Left lung (tissue), 10 donors: ENCODE data around the gene BMAL1. TPM values are rescaled to one million over a fixed set of nuclear protein-coding genes. Genes with fewer than 3 reads are reported as not detected.
A peak's percentile ranks its signal among the peaks of the same experiment; 100 is the strongest.

Experiments used
- ATAC-seq: fragments of 200-7000 bp; cut with Tn5 transposase; one replicate; pipeline ENCODE4 v1.9.1; 2020; ENCODE audit warnings: moderate library complexity
- DNase-seq, 4 donors: peaks; one replicate each; pipeline ENCODE4 v3.0.0-alpha.2; 2013 to 2020
- H3K27ac ChIP-seq, 2 donors: fragments of 200-600 bp; sonication (generic) in 1 of 2; one replicate each; pipeline versions ENCODE4 v1.5.0 to v1.8.0; 2020 to 2021
- H3K27me3 ChIP-seq, 2 donors: fragments of 200-600 bp; sonication (generic) in 1 of 2; one replicate each; pipeline versions ENCODE4 v1.5.0 to v1.8.0; 2020 to 2021
- H3K36me3 ChIP-seq, 2 donors: fragments of 200-600 bp; sonication (generic) in 1 of 2; one replicate each; pipeline versions ENCODE4 v1.5.0 to v1.8.0; 2020 to 2021
- H3K4me1 ChIP-seq, 2 donors: fragments of 200-600 bp; one replicate each; pipeline ENCODE4 v1.8.0; 2021
- H3K4me3 ChIP-seq, 2 donors: fragments of 200-600 bp; sonication (generic) in 1 of 2; one replicate each; pipeline versions ENCODE4 v1.5.0 to v1.8.0; 2020 to 2021; ENCODE audit warnings: mild to moderate bottlenecking in 1 of 2
- H3K9me3 ChIP-seq, 2 donors: fragments of 200-600 bp; sonication (generic) in 1 of 2; one replicate each; pipeline versions ENCODE4 v1.5.0 to v1.8.0; 2020 to 2021
- intact Hi-C, 2 donors: fragments of 100-400 bp; cut with DNase I; formaldehyde crosslinking; loops; one replicate each; pipeline versions ENCODE4 v1.11.2 to v1.14.2; 2022
- polyA plus RNA-seq, 6 donors: library from polyadenylated mRNA; unstranded; fragments of 120-200 nt; gene quantifications; one replicate each; pipeline ENCODE4 v1.2.1, GENCODE V29; 2013; ENCODE audit not compliant: insufficient read length in 6 of 6
- total RNA-seq, 2 donors: library from RNA; stranded (reverse); fragmentation: NEBNext Ultra II Directional; extraction: Animal tissue kit (Norgen Biotek cat#: 25700); gene quantifications; one replicate each; pipeline ENCODE4 v1.2.1, GENCODE V29; 2021
- TF ChIP-seq, protein P1 (sequence below), 2 donors: fragments of 200-600 bp; sonication (generic) in 1 of 2; IDR thresholded peaks; one replicate each; pipeline versions ENCODE4 v1.5.0 to v1.8.0; 2021; ENCODE audit warnings: antibody characterized with exemption in 2 of 2
- donor health status: DM: no; HTN: yes; CAD: no.
- donor health status: DM: no; HTN: no; CAD: no.

Gene BMAL1
- total and polyA plus RNA-seq, 8 donors = 10.2 to 31.6 (median 12.5) TPM

GRCh38 chr11:13335319-13335718, 57.7 kb downstream of the BMAL1 start:
- H3K27me3 ChIP-seq = no peaks in the 10 kb centered on the region
- no peaks in the 10 kb centered on the region for H3K36me3 ChIP-seq
- H3K4me3 ChIP-seq = no peak overlapping the region
- no peak overlapping the region for H3K27ac ChIP-seq
- no peaks in the 10 kb centered on the region for H3K9me3 ChIP-seq
- DNase-seq (peak in 2 of 4 donors; percentile 53 to 58), ATAC-seq (peak; percentile 65)
- peaks cover 20 to 76% of the 10 kb centered on the region in 2 donors for H3K4me1 ChIP-seq
- intact Hi-C loops = no loop called here
- TF ChIP-seq, protein P1, sequence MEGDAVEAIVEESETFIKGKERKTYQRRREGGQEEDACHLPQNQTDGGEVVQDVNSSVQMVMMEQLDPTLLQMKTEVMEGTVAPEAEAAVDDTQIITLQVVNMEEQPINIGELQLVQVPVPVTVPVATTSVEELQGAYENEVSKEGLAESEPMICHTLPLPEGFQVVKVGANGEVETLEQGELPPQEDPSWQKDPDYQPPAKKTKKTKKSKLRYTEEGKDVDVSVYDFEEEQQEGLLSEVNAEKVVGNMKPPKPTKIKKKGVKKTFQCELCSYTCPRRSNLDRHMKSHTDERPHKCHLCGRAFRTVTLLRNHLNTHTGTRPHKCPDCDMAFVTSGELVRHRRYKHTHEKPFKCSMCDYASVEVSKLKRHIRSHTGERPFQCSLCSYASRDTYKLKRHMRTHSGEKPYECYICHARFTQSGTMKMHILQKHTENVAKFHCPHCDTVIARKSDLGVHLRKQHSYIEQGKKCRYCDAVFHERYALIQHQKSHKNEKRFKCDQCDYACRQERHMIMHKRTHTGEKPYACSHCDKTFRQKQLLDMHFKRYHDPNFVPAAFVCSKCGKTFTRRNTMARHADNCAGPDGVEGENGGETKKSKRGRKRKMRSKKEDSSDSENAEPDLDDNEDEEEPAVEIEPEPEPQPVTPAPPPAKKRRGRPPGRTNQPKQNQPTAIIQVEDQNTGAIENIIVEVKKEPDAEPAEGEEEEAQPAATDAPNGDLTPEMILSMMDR (IDR thresholded peaks at IDR 0.05) = peak; percentile 67 to 74

GRCh38 chr11:13336246-13336878, 58.8 kb downstream of the BMAL1 start:
- H3K4me3 ChIP-seq = no peak overlapping the region
- no peak for ATAC-seq
- no peaks in the 10 kb centered on the region for H3K27me3 ChIP-seq
- DNase-seq = no peak
- H3K9me3 ChIP-seq = no peaks in the 10 kb centered on the region
- intact Hi-C loops = no loop called here
- H3K4me1 ChIP-seq = peaks cover 17 to 68% of the 10 kb centered on the region in 2 donors
- TF ChIP-seq, protein P1 (IDR thresholded peaks at IDR 0.05) = no peak
- H3K27ac ChIP-seq = no peak overlapping the region
- no peaks in the 10 kb centered on the region for H3K36me3 ChIP-seq

DNA sequence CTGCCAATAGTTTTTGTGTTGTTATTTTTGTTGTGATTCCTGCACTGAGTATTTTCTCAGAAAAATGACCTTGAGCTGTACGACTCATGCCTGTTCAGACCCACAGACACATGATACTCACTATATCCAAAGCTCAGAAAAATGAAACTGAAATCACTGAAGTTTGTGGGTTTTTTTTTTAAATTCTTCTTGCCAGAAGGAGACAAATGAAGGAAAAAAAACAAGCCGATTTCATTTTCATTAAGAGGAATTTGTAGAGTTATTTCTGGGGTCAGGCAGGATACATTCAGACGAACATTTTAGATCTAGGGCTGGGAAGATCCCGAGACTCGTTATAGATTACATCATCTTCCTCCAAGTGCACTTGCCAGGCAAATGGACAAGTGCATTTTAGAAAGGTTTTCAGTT, 60.4 kb downstream of the BMAL1 start:
- Histone ChIP-seq H3K27ac (peak overlapping the region; percentile 48 to 66), H3K27me3 (no peaks in the 10 kb centered on the region), H3K36me3 (no peaks in the 10 kb centered on the region), H3K4me1 (peaks cover 12 to 55% of the 10 kb centered on the region in 2 donors), H3K9me3 (no peaks in the 10 kb centered on the region), H3K4me3 (peak overlapping the region in 1 of 2 donors; percentile 15)
- intact Hi-C loops = no loop called here
- DNase-seq (no peak), ATAC-seq (peak; percentile 31)
- TF ChIP-seq, protein P1 (IDR thresholded peaks at IDR 0.05) = no peak

DNA sequence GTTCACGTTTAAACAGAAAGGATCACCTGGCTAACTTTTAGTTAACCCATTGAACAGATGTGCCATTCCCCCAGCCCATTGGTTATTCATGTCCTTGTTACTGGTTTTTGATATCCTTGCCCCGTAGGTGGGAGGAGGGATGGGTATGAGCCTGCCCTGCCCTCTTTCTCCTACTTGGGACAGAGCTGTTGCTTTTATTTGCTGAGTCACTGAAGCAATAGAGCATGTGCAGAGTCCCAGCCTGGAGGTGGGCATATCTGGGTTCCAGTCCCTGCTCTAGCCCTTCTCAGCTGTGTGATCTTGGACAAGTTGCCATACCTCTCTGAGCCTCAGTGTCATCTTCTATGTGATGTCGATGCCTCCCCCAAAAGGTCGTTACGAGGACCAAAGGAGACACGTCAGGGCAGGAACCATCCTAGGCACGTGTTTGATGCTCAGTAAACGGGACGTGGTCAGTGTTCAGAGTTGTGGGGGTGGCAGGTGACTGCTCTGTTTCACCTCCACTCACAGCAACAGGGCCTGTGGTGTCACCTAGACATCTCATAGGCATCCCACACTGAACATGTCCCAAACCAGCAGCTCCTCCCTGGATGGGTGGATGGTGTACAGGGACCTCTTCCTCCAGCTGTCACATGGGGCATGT, 61.0 kb downstream of the BMAL1 start:
- peak overlapping the region in 1 of 2 donors; percentile 15 for H3K4me3 ChIP-seq
- H3K9me3 ChIP-seq = no peaks in the 10 kb centered on the region
- ATAC-seq = peak; percentile 59
- intact Hi-C loops = no loop called here
- TF ChIP-seq, protein P1 (IDR thresholded peaks at IDR 0.05) = no peak
- no peak for DNase-seq
- no peaks in the 10 kb centered on the region for H3K36me3 ChIP-seq
- H3K27me3 ChIP-seq = no peaks in the 10 kb centered on the region
- H3K4me1 ChIP-seq = peaks cover 12 to 50% of the 10 kb centered on the region in 2 donors
- peak overlapping the region; percentile 48 to 66 for H3K27ac ChIP-seq
